Neural crest cell (in vitro differentiated cells): ENCODE results near the gene SMTNL1. TPM values are rescaled to one million over a fixed set of nuclear protein-coding genes. Genes with fewer than 3 reads are reported as not detected.

Experiments
- DNase-seq: peaks from one replicate; pipeline ENCODE4 v3.0.0; 2021; ENCODE audit warnings: low read depth, mixed read lengths, low spot score
- H3K27ac Mint-ChIP-seq: one replicate; pipeline ENCODE4 v1.8.0; 2021; ENCODE audit warnings: mild to moderate bottlenecking, mixed read lengths; ENCODE audit not compliant: unreplicated experiment
- H3K27me3 Mint-ChIP-seq: 2 replicates; pipeline ENCODE4 v1.8.0; 2021; ENCODE audit warnings: low read depth, mild to moderate bottlenecking, mixed read lengths
- H3K36me3 Mint-ChIP-seq: 2 replicates; pipeline ENCODE4 v1.8.0; 2021; ENCODE audit warnings: low read depth, mild to moderate bottlenecking, mixed read lengths
- H3K4me1 Mint-ChIP-seq: 2 replicates; pipeline ENCODE4 v1.8.0; 2021; ENCODE audit warnings: mixed read lengths
- H3K4me3 Mint-ChIP-seq: one replicate; pipeline ENCODE4 v1.8.0; 2021; ENCODE audit warnings: mild to moderate bottlenecking, mixed read lengths
- H3K9me3 Mint-ChIP-seq: 2 replicates; pipeline ENCODE4 v1.8.0; 2021; ENCODE audit warnings: mixed read lengths
- CTCF ChIP-seq: fragments of 200-600 bp; sonication (generic); conservative IDR thresholded peaks from 2 replicates; pipeline ENCODE4 v1.5.0; 2021; ENCODE audit warnings: antibody characterized with exemption, mild to moderate bottlenecking
- long read RNA-seq: library from polyadenylated mRNA; unstranded; transcript quantifications from one replicate; pipeline ENCODE4 v2.0.0, GENCODE V29; 2020
- total RNA-seq: library from RNA; stranded (reverse); gene quantifications from 2 replicates; pipeline ENCODE4 v1.2.1, GENCODE V29; 2021

Gene SMTNL1
- total RNA-seq = not detected in 2 replicates
- long read RNA-seq = 0 reads

- TF ChIP-seq CTCF = no peak
- H3K4me1 Mint-ChIP-seq = peaks cover 4% of the 10 kb centered on the region
- no peaks in the 10 kb centered on the region for H3K9me3 Mint-ChIP-seq
- DNase-seq = no peak
- H3K27me3 Mint-ChIP-seq = peaks cover 10% of the 10 kb centered on the region
- peak within 1 kb of the TSS; percentile 32 for H3K27ac Mint-ChIP-seq
- no peaks in the 10 kb centered on the region for H3K36me3 Mint-ChIP-seq
- H3K4me3 Mint-ChIP-seq = no peak within 1 kb of the TSS
These were observed at the start of gene SMTNL1 for GRCh38 chr11:57536947-57537619. Gene SMTNL1 (plus strand): TSS chr11:57537595. CDS start chr11:57542643, 5,048 bp downstream.

GRCh38 chr11:57487920-57488659, 49.3 kb upstream of the SMTNL1 start:
- Mint-ChIP-seq H3K27ac (peak overlapping the region; percentile 13), H3K4me3 (no peak overlapping the region), H3K9me3 (no peaks in the 10 kb centered on the region), H3K36me3 (no peaks in the 10 kb centered on the region), H3K4me1 (no peaks in the 10 kb centered on the region), H3K27me3 (peaks cover 10% of the 10 kb centered on the region)
- no peak for TF ChIP-seq CTCF
- DNase-seq = no peak

GRCh38 chr11:57490456-57491248, 46.7 kb upstream of the SMTNL1 start:
- Mint-ChIP-seq H3K4me3 (no peak overlapping the region), H3K9me3 (no peaks in the 10 kb centered on the region), H3K4me1 (no peaks in the 10 kb centered on the region), H3K27me3 (no peaks in the 10 kb centered on the region), H3K27ac (peak overlapping the region; percentile 55), H3K36me3 (no peaks in the 10 kb centered on the region)
- DNase-seq = no peak
- TF ChIP-seq CTCF = no peak

GRCh38 chr11:57491371-57492061, 45.9 kb upstream of the SMTNL1 start:
- Mint-ChIP-seq H3K9me3 (no peaks in the 10 kb centered on the region), H3K4me3 (no peak overlapping the region), H3K27me3 (no peaks in the 10 kb centered on the region), H3K36me3 (no peaks in the 10 kb centered on the region), H3K27ac (no peak overlapping the region), H3K4me1 (no peaks in the 10 kb centered on the region)
- DNase-seq = peak; percentile 49
- peak; percentile 66 for TF ChIP-seq CTCF
